ENCODE results near the gene AREL1.

Gene AREL1

GRCh38 chr14:74653386-74654138, 59.3 kb downstream of the AREL1 start:
- peaks cover 0 to 6% (median 2%) of the 10 kb centered on the region in 5 donors for H3K27me3 ChIP-seq (ENCODE audit: control insufficient read depth in 5 of 5, insufficient read depth in 4 of 5, low read length in 5 of 5)
- H3K4me1 ChIP-seq (ENCODE audit: control insufficient read depth in 5 of 5, insufficient read depth in 5 of 5, low read length in 5 of 5), result peaks cover 1 to 25% (median 15%) of the 10 kb centered on the region in 5 donors
- H3K9me3 ChIP-seq (ENCODE audit: control insufficient read depth in 5 of 5, low read length in 5 of 5), result no peaks in the 10 kb centered on the region
- peaks cover 0 to 8% (median 3%) of the 10 kb centered on the region in 5 donors for H3K36me3 ChIP-seq (ENCODE audit: control insufficient read depth in 5 of 5, insufficient read depth in 5 of 5, low read length in 5 of 5)
- H3K4me3 ChIP-seq (ENCODE audit: low read depth in 1 of 5, low read length in 5 of 5), result no peak overlapping the region
- H3K27ac ChIP-seq (ENCODE audit: low read depth, low read length), result no peak overlapping the region
- H3K9ac ChIP-seq (ENCODE audit: low read length in 5 of 5), result no peak overlapping the region

- Histone ChIP-seq H3K9me3 (ENCODE audit: control insufficient read depth in 5 of 5, low read length in 5 of 5) (no peaks in the 10 kb centered on the region), H3K27ac (ENCODE audit: low read depth, low read length) (no peak overlapping the region), H3K4me3 (ENCODE audit: low read depth in 1 of 5, low read length in 5 of 5) (no peak overlapping the region), H3K9ac (ENCODE audit: low read length in 5 of 5) (no peak overlapping the region), H3K36me3 (ENCODE audit: control insufficient read depth in 5 of 5, insufficient read depth in 5 of 5, low read length in 5 of 5) (peaks cover 0 to 8% (median 0%) of the 10 kb centered on the region in 5 donors), H3K4me1 (ENCODE audit: control insufficient read depth in 5 of 5, insufficient read depth in 5 of 5, low read length in 5 of 5) (peaks cover 1 to 31% (median 20%) of the 10 kb centered on the region in 5 donors), H3K27me3 (ENCODE audit: control insufficient read depth in 5 of 5, insufficient read depth in 4 of 5, low read length in 5 of 5) (peaks cover 0 to 11% (median 5%) of the 10 kb centered on the region in 5 donors)
Observed at GRCh38 chr14:74652541-74652940, 60.3 kb downstream of the AREL1 start.

DNA sequence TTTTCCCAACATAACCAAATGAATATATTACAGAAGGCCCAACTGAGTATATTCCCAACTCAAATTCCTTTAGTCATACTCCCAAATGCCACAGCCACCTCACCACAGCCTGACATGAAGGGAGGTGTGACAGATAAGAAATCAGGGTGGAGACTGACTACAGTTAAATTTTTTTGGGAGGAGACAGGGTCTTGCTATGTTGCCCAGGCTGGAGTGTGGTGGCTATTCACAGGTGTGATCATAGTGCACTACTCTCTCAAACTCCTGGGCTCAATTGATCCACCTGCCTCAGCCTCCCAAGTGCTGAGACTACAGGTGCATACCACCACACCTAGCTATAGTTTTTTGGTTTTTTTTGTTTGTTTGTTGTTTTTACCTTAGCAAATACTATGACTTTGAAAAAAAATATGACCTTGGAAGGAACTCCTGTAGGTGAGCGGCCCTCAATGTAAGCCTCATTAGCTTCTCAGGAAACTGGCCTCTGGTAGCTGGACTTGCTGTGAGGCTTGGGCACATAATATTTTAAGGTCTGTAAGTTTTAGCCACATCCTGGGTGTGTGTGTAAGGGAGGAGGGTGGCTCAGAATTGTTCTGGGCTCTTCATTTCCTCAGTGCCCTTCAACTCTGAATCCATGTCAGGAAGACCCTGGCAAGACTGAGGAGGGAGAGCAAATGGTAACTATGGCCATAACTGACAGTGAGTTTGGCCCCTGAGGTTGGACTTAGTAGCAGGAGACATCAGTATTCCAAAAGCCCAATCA, 61.8 kb downstream of the AREL1 start:
- no peak overlapping the region for H3K27ac ChIP-seq (ENCODE audit: low read depth, low read length)
- H3K4me3 ChIP-seq (ENCODE audit: low read depth in 1 of 5, low read length in 5 of 5), result no peak overlapping the region
- H3K4me1 ChIP-seq (ENCODE audit: control insufficient read depth in 5 of 5, insufficient read depth in 5 of 5, low read length in 5 of 5), result peaks cover 1 to 28% (median 21%) of the 10 kb centered on the region in 5 donors
- no peaks in the 10 kb centered on the region for H3K9me3 ChIP-seq (ENCODE audit: control insufficient read depth in 5 of 5, low read length in 5 of 5)
- peaks cover 0 to 13% (median 10%) of the 10 kb centered on the region in 5 donors for H3K27me3 ChIP-seq (ENCODE audit: control insufficient read depth in 5 of 5, insufficient read depth in 4 of 5, low read length in 5 of 5)
- no peaks in the 10 kb centered on the region for H3K36me3 ChIP-seq (ENCODE audit: control insufficient read depth in 5 of 5, insufficient read depth in 5 of 5, low read length in 5 of 5)
- no peak overlapping the region for H3K9ac ChIP-seq (ENCODE audit: low read length in 5 of 5)

GRCh38 chr14:74649673-74650072, 63.2 kb downstream of the AREL1 start:
- no peak overlapping the region for H3K27ac ChIP-seq (ENCODE audit: low read depth, low read length)
- peaks cover 1 to 20% (median 12%) of the 10 kb centered on the region in 5 donors for H3K4me1 ChIP-seq (ENCODE audit: control insufficient read depth in 5 of 5, insufficient read depth in 5 of 5, low read length in 5 of 5)
- H3K9ac ChIP-seq (ENCODE audit: low read length in 5 of 5), result no peak overlapping the region
- peaks cover 0 to 23% (median 19%) of the 10 kb centered on the region in 5 donors for H3K27me3 ChIP-seq (ENCODE audit: control insufficient read depth in 5 of 5, insufficient read depth in 4 of 5, low read length in 5 of 5)
- no peaks in the 10 kb centered on the region for H3K9me3 ChIP-seq (ENCODE audit: control insufficient read depth in 5 of 5, low read length in 5 of 5)
- H3K36me3 ChIP-seq (ENCODE audit: control insufficient read depth in 5 of 5, insufficient read depth in 5 of 5, low read length in 5 of 5), result no peaks in the 10 kb centered on the region
- no peak overlapping the region for H3K4me3 ChIP-seq (ENCODE audit: low read depth in 1 of 5, low read length in 5 of 5)

- Histone ChIP-seq H3K27me3 (ENCODE audit: control insufficient read depth in 5 of 5, insufficient read depth in 4 of 5, low read length in 5 of 5) (peaks cover 0 to 23% (median 19%) of the 10 kb centered on the region in 5 donors), H3K4me1 (ENCODE audit: control insufficient read depth in 5 of 5, insufficient read depth in 5 of 5, low read length in 5 of 5) (peaks cover 1 to 20% (median 15%) of the 10 kb centered on the region in 5 donors), H3K4me3 (ENCODE audit: low read depth in 1 of 5, low read length in 5 of 5) (no peak overlapping the region), H3K36me3 (ENCODE audit: control insufficient read depth in 5 of 5, insufficient read depth in 5 of 5, low read length in 5 of 5) (no peaks in the 10 kb centered on the region), H3K9ac (ENCODE audit: low read length in 5 of 5) (no peak overlapping the region), H3K9me3 (ENCODE audit: control insufficient read depth in 5 of 5, low read length in 5 of 5) (no peaks in the 10 kb centered on the region), H3K27ac (ENCODE audit: low read depth, low read length) (no peak overlapping the region)
Observed at GRCh38 chr14:74649167-74649566, 63.7 kb downstream of the AREL1 start.

DNA sequence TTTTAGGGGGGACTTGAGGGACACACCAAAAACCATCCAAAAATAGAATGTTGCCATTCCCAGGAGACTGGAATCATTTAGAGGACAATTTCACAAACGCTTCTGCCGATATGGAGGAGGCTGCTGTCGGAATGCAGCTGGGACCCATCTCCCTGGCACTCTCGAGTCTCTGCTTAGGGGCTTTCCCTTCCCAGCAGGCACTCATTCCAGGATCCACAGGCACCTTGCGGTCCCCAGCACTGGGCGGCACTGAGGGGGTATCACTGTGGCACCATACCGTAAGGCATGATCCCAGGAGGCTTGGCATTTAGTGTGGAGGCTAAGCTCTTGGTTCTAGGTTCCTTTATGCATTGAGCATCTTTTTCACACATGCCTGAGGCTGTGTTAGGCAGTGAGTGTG, 64.3 kb downstream of the AREL1 start:
- no peak overlapping the region for H3K9ac ChIP-seq (ENCODE audit: low read length in 5 of 5)
- H3K36me3 ChIP-seq (ENCODE audit: control insufficient read depth in 5 of 5, insufficient read depth in 5 of 5, low read length in 5 of 5), result no peaks in the 10 kb centered on the region
- H3K4me3 ChIP-seq (ENCODE audit: low read depth in 1 of 5, low read length in 5 of 5), result no peak overlapping the region
- H3K27ac ChIP-seq (ENCODE audit: low read depth, low read length), result no peak overlapping the region
- no peaks in the 10 kb centered on the region for H3K9me3 ChIP-seq (ENCODE audit: control insufficient read depth in 5 of 5, low read length in 5 of 5)
- H3K4me1 ChIP-seq (ENCODE audit: control insufficient read depth in 5 of 5, insufficient read depth in 5 of 5, low read length in 5 of 5), result peaks cover 1 to 20% (median 15%) of the 10 kb centered on the region in 5 donors
- H3K27me3 ChIP-seq (ENCODE audit: control insufficient read depth in 5 of 5, insufficient read depth in 4 of 5, low read length in 5 of 5), result peaks cover 0 to 23% (median 19%) of the 10 kb centered on the region in 5 donors

DNA sequence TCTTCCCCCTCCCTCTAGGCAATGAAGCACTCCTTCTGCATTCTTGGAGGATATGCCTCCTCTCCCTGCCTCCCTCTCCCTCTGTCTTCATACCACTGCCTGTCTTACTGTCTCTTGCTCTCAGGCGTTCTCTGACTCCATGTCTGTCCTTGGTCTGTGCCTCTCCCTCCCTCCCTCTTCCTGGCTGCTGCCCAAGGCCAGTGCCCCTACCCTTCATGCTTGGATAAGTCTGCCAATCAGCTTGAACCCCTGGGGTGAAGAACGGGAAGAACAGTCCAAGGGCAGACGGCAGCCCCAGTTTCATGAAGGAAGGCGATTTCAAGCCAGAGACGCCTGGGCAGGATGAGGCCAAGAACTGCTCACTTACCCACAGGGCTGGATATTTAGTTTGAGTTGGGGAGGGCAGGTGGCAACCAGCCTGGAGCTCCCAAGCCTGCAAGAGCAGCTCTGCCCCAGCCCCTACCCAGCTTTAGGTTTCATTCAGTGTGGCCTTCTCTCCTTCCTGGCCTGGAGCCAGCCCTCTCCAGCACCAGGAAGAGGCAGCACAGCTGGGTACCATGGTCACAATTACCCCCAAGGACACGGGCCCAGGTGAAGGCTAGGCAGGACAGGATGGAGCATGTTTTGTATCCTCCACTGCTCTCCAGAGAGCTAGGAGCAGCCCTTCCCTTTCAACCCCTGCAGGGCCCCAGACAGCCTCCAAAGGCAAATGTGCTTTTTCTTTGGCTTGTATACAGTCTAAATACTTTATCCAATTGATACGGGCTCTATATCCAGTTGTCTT, 65.0 kb downstream of the AREL1 start:
- peaks cover 0 to 23% (median 19%) of the 10 kb centered on the region in 5 donors for H3K27me3 ChIP-seq (ENCODE audit: control insufficient read depth in 5 of 5, insufficient read depth in 4 of 5, low read length in 5 of 5)
- H3K4me3 ChIP-seq (ENCODE audit: low read depth in 1 of 5, low read length in 5 of 5), result no peak overlapping the region
- no peaks in the 10 kb centered on the region for H3K36me3 ChIP-seq (ENCODE audit: control insufficient read depth in 5 of 5, insufficient read depth in 5 of 5, low read length in 5 of 5)
- H3K9me3 ChIP-seq (ENCODE audit: control insufficient read depth in 5 of 5, low read length in 5 of 5), result no peaks in the 10 kb centered on the region
- H3K27ac ChIP-seq (ENCODE audit: low read depth, low read length), result no peak overlapping the region
- peaks cover 1 to 19% (median 15%) of the 10 kb centered on the region in 5 donors for H3K4me1 ChIP-seq (ENCODE audit: control insufficient read depth in 5 of 5, insufficient read depth in 5 of 5, low read length in 5 of 5)
- H3K9ac ChIP-seq (ENCODE audit: low read length in 5 of 5), result no peak overlapping the region

GRCh38 chr14:74647061-74647677, 65.7 kb downstream of the AREL1 start:
- Histone ChIP-seq H3K9me3 (ENCODE audit: control insufficient read depth in 5 of 5, low read length in 5 of 5) (no peaks in the 10 kb centered on the region), H3K4me1 (ENCODE audit: control insufficient read depth in 5 of 5, insufficient read depth in 5 of 5, low read length in 5 of 5) (peaks cover 1 to 19% (median 17%) of the 10 kb centered on the region in 5 donors), H3K27ac (ENCODE audit: low read depth, low read length) (no peak overlapping the region), H3K36me3 (ENCODE audit: control insufficient read depth in 5 of 5, insufficient read depth in 5 of 5, low read length in 5 of 5) (no peaks in the 10 kb centered on the region), H3K9ac (ENCODE audit: low read length in 5 of 5) (no peak overlapping the region), H3K4me3 (ENCODE audit: low read depth in 1 of 5, low read length in 5 of 5) (no peak overlapping the region), H3K27me3 (ENCODE audit: control insufficient read depth in 5 of 5, insufficient read depth in 4 of 5, low read length in 5 of 5) (peaks cover 0 to 23% (median 19%) of the 10 kb centered on the region in 5 donors)

DNA sequence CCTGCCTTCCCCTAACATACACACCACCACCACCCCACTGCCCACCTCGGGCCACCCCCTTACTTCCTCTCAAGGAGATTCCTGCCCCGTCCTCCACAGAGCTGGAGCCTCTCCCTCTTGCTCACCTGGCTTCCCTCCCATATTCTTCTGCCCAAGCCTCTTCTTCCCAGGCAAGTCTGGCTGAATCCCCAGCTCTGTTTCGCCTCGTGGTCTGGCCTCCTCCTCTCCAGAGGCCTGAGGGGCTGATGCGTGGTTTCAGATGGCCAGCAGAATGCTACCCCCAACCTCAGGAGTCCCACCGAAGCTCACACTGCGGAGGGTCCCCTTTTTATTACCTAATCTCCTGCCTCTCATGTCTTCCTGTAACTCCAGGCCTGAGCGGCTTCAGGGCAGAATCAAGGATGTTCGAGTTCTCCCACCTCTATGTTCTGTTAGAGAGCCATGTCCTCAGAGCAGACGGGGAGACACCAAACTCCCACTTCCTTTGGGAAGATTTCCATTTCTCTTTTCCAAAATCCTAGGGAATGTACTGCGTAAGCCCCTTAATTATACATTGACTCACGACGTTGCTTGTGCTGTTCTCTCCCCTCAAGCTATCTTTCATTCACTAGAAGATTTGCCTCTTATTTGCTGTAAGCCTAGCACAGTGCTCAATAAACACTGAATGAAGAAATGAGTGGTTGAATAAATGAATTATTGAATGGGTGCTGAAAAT, 67.0 kb downstream of the AREL1 start:
- Histone ChIP-seq H3K27ac (ENCODE audit: low read depth, low read length) (no peak overlapping the region), H3K4me3 (ENCODE audit: low read depth in 1 of 5, low read length in 5 of 5) (no peak overlapping the region), H3K9me3 (ENCODE audit: control insufficient read depth in 5 of 5, low read length in 5 of 5) (no peaks in the 10 kb centered on the region), H3K4me1 (ENCODE audit: control insufficient read depth in 5 of 5, insufficient read depth in 5 of 5, low read length in 5 of 5) (peaks cover 3 to 31% (median 27%) of the 10 kb centered on the region in 5 donors), H3K27me3 (ENCODE audit: control insufficient read depth in 5 of 5, insufficient read depth in 4 of 5, low read length in 5 of 5) (peaks cover 0 to 23% (median 19%) of the 10 kb centered on the region in 5 donors), H3K36me3 (ENCODE audit: control insufficient read depth in 5 of 5, insufficient read depth in 5 of 5, low read length in 5 of 5) (no peaks in the 10 kb centered on the region), H3K9ac (ENCODE audit: low read length in 5 of 5) (no peak overlapping the region)
